Measurements from ENCODE around the gene MS4A10.

The MS4A10 gene

GRCh38 chr11:60765355-60765754, 19.8 kb upstream of the MS4A10 start:
- no peak for DNase-seq (ENCODE audit: low read depth in 2 of 2)

- DNase-seq (ENCODE audit: low read depth in 2 of 2) = no peak
Observed at GRCh38 chr11:60766547-60766946, 18.6 kb upstream of the MS4A10 start.

DNA sequence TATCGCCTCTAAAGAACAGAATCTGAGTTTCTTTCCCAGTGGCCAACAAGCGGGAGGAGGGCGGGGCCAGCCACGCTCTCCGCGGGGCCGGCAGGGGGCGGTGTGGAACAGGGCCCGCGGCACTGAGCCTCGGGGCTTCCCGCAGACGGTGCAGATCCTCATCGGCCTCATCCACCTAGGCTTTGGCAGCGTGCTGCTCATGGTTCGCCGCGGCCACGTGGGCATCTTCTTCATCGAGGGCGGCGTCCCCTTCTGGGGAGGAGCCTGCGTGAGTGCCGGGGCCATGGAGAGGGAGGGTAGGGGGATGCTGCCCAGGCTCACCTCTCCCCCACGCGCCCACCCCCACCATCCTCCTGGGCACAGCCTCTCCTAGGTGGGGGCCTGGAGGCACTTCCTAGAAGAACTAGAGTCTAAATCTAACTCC, 17.7 kb upstream of the MS4A10 start:
- no peak for DNase-seq (ENCODE audit: low read depth in 2 of 2)

- DNase-seq (ENCODE audit: low read depth in 2 of 2) = no peak
Observed at GRCh38 chr11:60768202-60768601, 16.9 kb upstream of the MS4A10 start.

DNA sequence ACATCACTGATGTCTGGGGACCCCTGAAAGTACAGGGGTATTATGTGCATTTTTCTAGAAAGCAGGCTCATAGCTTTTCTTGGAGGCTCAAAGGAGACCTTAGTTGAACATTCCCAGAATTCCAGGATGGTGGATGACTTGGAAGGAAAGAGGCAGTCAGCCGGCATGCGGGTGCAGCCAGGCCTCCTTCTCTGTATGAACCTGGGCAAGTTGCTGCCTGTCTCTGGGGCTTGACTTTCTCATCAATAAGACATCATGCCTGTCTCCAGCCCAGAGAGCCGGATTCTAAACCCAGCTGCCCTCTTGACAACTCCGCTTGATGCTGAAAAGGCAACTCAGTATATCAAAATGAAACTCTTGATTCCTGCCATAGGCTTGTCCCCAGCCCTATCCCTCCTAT, 15.9 kb upstream of the MS4A10 start:
- DNase-seq (ENCODE audit: low read depth in 2 of 2) = no peak

DNA sequence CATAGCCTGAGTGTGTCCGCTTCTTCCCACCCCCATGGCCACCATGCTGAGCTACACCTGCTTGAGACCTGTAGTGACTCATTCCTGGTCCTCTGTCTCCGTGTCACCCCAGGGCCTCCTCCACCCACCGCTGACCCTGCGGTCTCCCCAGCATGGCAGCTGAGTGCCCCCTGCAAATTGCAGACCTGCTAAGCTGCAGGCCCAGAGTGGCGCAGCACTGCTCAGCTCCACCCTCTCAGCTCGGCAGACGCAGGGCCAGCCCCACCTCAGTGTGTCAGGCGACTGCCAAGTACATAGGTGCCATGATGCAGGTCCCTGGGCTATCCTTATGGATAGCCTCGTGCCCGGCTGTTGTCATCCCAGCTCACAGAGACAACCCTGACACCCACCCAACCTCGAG, 15.3 kb upstream of the MS4A10 start:
- DNase-seq (ENCODE audit: low read depth in 2 of 2) = no peak

GRCh38 chr11:60771146-60771545, 14.0 kb upstream of the MS4A10 start:
- DNase-seq (ENCODE audit: low read depth in 2 of 2) = no peak

- no peak for DNase-seq (ENCODE audit: low read depth in 2 of 2)
Observed at GRCh38 chr11:60771879-60772525, 13.1 kb upstream of the MS4A10 start.

DNA sequence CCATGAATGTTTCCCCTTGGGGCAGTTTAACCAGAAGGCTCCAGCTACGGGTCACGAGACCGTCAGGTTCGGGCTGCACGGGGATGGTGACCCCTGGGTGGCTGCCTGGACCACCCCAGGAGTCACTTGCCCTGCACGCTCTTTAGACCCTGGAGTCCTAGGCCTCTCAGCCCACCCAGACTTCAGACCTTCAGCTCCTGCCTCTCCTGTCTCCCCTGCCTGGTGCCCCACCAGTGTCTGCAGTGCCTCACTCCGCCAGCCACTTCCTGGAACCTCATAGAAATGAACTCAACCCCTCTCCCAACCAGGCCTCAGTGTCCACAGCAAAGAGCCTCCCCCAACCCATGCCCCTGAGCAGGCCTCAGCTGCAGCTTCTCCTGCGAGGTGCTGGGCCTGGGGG, 12.5 kb upstream of the MS4A10 start:
- DNase-seq (ENCODE audit: low read depth in 2 of 2) = no peak

GRCh38 chr11:60774726-60775125, 10.4 kb upstream of the MS4A10 start:
- DNase-seq (ENCODE audit: low read depth in 2 of 2) = no peak

- DNase-seq (ENCODE audit: low read depth in 2 of 2) = peak; percentile 70 to 74
Observed at GRCh38 chr11:60775420-60775961, 9.6 kb upstream of the MS4A10 start.

DNA sequence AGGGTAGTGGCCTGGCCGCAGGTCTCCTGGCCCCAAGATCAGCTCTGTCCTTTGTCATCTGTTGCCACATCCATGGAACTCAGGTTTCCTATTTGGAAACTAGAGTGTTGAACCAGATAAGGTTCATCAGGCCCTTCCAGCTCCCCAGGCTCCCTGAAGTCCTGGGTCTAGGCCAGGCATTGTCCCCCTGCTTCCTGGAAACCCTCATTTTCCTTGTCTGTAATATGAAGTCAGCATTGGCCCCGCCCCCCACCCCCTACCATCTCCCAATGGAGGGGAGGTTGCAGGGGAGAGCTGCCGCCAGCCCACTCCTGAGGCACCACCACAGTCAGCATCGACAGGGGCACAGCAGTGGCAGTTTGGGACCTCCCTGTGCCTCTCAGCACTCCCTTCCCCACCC, 9.0 kb upstream of the MS4A10 start:
- no peak for DNase-seq (ENCODE audit: low read depth in 2 of 2)

DNA sequence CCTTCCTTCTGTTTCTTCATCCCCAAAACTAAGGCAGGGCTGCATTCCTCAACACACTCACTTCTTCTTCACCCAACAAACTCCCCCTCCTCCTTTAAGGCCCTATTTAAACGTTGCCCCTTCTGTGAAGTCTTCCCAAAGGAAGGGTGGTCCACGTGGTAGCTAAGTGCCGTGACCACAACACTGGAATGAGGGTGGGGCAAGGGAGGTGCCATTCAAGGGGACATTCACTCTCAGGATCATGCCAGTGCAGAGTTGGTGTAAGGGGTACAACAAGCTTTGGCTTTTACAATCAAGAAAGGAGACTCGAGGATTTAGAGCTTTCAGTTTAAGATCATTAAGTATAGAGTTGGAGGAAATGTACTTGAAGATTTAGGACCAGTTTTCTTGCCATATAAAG, 8.0 kb upstream of the MS4A10 start:
- DNase-seq (ENCODE audit: low read depth in 2 of 2) = no peak

DNA sequence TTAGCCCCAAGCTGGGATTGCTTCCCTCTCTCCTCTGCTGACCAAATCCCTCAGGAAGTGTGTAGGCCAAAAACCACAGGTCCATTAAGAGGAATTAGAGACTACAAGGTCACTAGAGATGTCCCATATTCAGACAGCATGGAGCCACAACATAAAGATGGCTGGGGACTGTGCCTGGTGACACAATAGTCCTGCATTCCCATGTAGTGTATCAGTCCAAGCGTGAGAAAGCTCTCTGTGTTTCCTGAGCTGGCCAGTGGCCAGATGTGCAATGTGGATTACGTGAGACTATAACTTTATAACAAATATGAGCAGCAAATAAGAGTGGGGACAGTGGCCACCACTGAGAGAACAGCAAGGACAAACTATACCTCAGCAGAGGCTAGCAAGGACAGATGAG, 7.6 kb upstream of the MS4A10 start:
- peak; percentile 39 to 58 for DNase-seq (ENCODE audit: low read depth in 2 of 2)

DNA sequence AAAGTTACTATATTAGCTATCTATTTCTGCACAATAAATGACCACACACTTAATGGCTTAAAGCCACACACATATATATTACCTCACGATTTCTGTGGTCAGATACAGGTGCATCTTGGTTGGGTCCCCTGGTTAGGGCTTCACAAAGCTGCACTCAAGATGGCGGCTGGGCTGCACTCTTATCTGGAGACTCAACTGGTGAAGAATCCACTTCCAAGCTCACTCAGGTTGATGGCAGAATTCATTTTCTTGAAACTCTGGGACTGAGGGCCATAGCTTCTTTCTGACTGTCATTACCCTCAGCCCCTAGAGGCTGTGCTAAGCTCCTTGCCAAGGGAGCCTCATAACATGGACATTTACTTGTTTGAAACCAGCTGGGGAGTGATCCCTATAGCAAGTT, 5.1 kb upstream of the MS4A10 start:
- no peak for DNase-seq (ENCODE audit: low read depth in 2 of 2)

DNA sequence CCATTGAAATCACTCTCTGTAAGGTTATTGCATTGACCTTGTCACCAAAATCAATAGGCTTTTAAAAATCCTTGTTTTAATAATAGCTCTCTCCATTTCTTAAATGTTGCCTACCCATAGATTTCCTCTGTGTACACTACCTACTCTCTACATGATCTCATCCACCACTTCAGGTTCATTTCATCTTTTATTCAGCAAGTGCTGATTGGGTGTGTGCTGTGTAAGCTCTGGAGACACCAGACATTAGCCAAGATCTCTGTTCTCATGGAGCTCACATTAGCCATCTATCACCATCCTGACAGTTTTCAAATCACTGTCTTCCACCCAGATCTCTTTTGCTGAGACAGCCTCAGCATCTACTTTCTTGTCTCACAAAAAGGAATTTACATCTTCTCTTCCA, 4.4 kb upstream of the MS4A10 start:
- DNase-seq (ENCODE audit: low read depth in 2 of 2) = no peak

DNA sequence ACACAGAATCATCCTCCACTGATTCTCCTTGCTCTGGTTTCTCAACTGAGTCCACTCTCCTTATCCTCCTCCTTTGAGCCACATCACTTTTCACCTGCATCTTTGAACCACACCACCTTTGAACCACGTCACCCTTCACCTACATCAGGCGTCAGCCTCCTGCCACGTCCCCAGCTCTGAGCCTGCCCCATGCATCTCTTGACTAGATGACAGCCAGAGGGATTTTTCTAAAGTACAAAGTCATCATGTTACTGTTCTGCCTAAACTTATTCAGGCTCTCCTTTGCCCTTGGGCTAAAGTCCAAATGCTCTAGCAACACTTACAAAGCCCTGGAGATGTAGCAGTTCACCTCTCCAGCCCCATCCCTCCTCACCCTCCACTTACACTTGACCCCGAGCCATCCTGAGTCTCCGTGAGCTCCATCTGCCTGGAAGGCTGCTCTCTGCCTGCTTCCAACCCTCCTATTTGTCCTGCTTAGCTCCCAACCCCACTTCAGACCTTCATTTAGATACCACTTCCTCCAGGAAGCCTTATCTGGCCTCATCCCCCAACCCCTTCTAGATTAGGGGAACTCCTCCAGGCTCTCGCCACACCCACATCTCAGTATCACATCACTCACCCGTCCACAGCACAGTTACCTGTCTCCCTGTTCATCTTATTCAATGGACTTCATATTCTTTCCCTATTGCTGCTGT, 3.7 kb upstream of the MS4A10 start:
- DNase-seq (ENCODE audit: low read depth in 2 of 2) = no peak

DNA sequence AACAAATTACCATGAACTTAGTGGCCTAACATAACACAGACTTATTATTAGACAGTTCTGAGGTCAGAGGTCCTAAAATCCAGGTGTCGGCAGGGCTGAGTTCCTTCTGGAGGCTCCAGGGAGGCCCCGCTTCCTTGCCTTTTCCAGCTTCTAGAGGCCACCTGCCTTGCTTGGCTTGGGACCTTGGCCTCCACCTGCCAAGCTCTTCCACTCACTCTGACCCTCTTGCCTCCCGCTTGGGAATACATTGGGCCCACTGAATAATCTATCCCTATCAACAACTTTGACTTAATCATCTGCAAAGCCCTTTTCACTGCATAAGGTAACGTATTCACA, 3.2 kb upstream of the MS4A10 start:
- no peak for DNase-seq (ENCODE audit: low read depth in 2 of 2)

DNA sequence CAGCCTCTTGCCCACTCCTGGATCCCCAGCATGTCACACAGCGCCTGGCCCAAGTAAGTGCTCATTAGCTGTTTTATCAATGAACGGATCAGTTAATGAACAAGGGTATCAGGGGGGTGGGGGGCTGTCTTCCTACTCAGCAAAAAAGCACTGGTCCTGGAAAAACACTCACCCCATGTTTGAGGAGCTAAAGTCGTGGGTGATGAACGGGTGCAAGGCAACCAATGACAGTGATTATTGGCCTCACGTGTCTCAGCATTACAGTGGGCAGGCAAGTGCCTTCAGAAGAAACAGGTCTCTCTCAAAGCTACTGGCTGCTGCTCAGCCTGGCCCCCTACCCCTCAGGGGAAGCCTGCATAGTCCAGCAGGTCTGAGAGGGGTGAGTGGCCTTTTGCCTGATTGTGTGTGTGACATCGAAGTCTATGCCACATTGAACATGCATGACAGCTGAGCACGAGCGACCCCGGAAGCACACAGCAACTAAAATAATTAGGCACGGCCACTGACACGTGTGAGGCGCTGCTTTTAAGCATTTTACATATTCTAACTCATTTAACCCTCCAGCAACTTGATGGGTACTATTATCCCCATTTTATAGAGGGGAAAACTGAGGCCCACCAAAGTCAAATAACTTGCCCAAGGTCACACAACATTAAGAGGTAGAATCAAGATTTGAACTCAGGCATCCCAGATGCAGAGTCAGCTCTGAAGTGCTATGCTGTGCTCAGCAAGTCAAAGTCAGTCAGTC, 2.6 kb upstream of the MS4A10 start:
- DNase-seq (ENCODE audit: low read depth in 2 of 2) = no peak

GRCh38 chr11:60783141-60783484, 2.0 kb upstream of the MS4A10 start:
- no peak for DNase-seq (ENCODE audit: low read depth in 2 of 2)

- no peak for DNase-seq (ENCODE audit: low read depth in 2 of 2)
Observed at GRCh38 chr11:60783911-60784310, 1.2 kb upstream of the MS4A10 start.

DNA sequence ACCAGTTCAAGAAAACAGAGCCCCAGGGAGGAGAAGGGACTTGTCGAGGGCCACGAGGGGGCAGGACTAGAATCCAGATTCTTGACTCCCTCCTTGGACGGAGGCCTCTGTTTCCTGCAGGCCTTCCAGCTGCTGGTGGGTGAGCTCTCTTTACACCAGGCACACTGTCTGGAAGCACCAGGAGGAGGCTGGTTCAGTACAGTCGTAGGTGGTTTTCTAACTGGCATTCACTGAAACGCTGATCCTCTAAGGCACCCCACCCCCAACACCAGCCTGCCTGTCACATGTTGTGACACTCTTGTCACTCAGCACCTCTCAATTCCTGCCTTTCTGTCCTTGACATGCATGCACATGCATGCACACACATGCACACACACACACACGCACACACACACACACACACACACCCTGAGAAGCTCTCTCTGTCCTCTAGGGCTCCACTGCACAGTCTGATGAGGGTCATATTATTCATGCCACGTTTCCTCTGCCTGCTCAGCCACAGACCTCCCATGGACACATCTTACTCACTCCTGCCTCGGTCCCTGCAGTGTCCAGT, 751 bp downstream of the MS4A10 start:
- DNase-seq (ENCODE audit: low read depth in 2 of 2) = no peak
